ENCODE results near the gene OR51F1. TPM values are rescaled to one million over a fixed set of nuclear protein-coding genes. Genes with fewer than 3 reads are reported as not detected.

OR51F1 gene
- total RNA-seq, 1 experiment from 2014 or later: not detected

Small RNA genes lying within 50 kb of the gene (small RNA-seq; reads per million reads assigned to genes)
- gene RF00091: not detected

Other genes starting within 250 kb of the OR51F1 start
- not detected in 2 replicates for gene OR52M1, start 224.7 kb downstream of the OR51F1 start, total RNA-seq (2014; rRNA removed; shearing (Covaris generic); ENCODE audit: low replicate concordance)
- gene OR52I2, start 188.2 kb downstream of the OR51F1 start, total RNA-seq (2014; rRNA removed; shearing (Covaris generic); ENCODE audit: low replicate concordance): not detected in 2 replicates
- gene OR52I1, start 175.9 kb downstream of the OR51F1 start, total RNA-seq (2014; rRNA removed; shearing (Covaris generic); ENCODE audit: low replicate concordance): not detected in 2 replicates
- gene TRIM68, start 161.7 kb downstream of the OR51F1 start, total RNA-seq (2014; rRNA removed; shearing (Covaris generic); ENCODE audit: low replicate concordance): 17.5 and 21.1 TPM in 2 replicates
- not detected in 2 replicates for gene OR51D1, start 132.5 kb downstream of the OR51F1 start, total RNA-seq (2014; rRNA removed; shearing (Covaris generic); ENCODE audit: low replicate concordance)
- gene OR51E1, start 126.0 kb downstream of the OR51F1 start, total RNA-seq (2014; rRNA removed; shearing (Covaris generic); ENCODE audit: low replicate concordance): not detected in 2 replicates
- not detected in 2 replicates for gene OR51E2, start 72.1 kb downstream of the OR51F1 start, total RNA-seq (2014; rRNA removed; shearing (Covaris generic); ENCODE audit: low replicate concordance)
- gene MMP26, start 65.2 kb downstream of the OR51F1 start, total RNA-seq (2014; rRNA removed; shearing (Covaris generic); ENCODE audit: low replicate concordance): not detected in 2 replicates
- gene OR52R1, start 34.4 kb upstream of the OR51F1 start, total RNA-seq (2014; rRNA removed; shearing (Covaris generic); ENCODE audit: low replicate concordance): not detected in 2 replicates
- gene OR51F2, start 51.4 kb upstream of the OR51F1 start, total RNA-seq (2014; rRNA removed; shearing (Covaris generic); ENCODE audit: low replicate concordance): not detected in 2 replicates
- gene OR51S1, start 79.3 kb upstream of the OR51F1 start, total RNA-seq (2014; rRNA removed; shearing (Covaris generic); ENCODE audit: low replicate concordance): not detected in 2 replicates
- not detected in 2 replicates for gene OR51T1, start 112.0 kb upstream of the OR51F1 start, total RNA-seq (2014; rRNA removed; shearing (Covaris generic); ENCODE audit: low replicate concordance)
- gene OR51A7, start 133.8 kb upstream of the OR51F1 start, total RNA-seq (2014; rRNA removed; shearing (Covaris generic); ENCODE audit: low replicate concordance): not detected in 2 replicates
- gene OR51G2, start 149.4 kb upstream of the OR51F1 start, total RNA-seq (2014; rRNA removed; shearing (Covaris generic); ENCODE audit: low replicate concordance): not detected in 2 replicates
- gene OR51G1, start 154.4 kb upstream of the OR51F1 start, total RNA-seq (2014; rRNA removed; shearing (Covaris generic); ENCODE audit: low replicate concordance): not detected in 2 replicates
- gene OR51A4, start 177.7 kb upstream of the OR51F1 start, total RNA-seq (2014; rRNA removed; shearing (Covaris generic); ENCODE audit: low replicate concordance): not detected in 2 replicates
- not detected in 2 replicates for gene OR51A2, start 185.8 kb upstream of the OR51F1 start, total RNA-seq (2014; rRNA removed; shearing (Covaris generic); ENCODE audit: low replicate concordance)
- not detected in 2 replicates for gene OR51L1, start 224.9 kb upstream of the OR51F1 start, total RNA-seq (2014; rRNA removed; shearing (Covaris generic); ENCODE audit: low replicate concordance)

Measured in Karpas-422 (cell line).